Mesodermal cell (in vitro differentiated cells): Measurements from ENCODE around the gene DPP8.

ENCODE experiments used
- H3K27ac ChIP-seq: 2 replicates; pipeline ENCODE4 v1.7.0; 2013; ENCODE audit warnings: mild to moderate bottlenecking, low read depth, low read length, moderate library complexity; ENCODE audit not compliant: severe bottlenecking
- H3K36me3 ChIP-seq: 2 replicates; pipeline ENCODE4 v1.7.1; 2013; ENCODE audit warnings: mild to moderate bottlenecking, low read length, moderate library complexity; ENCODE audit not compliant: control insufficient read depth, insufficient read depth
- H3K4me1 ChIP-seq: one replicate; pipeline ENCODE4 v1.7.1; 2013; ENCODE audit warnings: mild to moderate bottlenecking, low read length; ENCODE audit not compliant: insufficient read depth, control insufficient read depth, poor library complexity, severe bottlenecking
- H3K4me3 ChIP-seq: 2 replicates; pipeline ENCODE4 v1.7.0; 2013; ENCODE audit warnings: low read length, control low read depth, mild to moderate bottlenecking; ENCODE audit not compliant: insufficient read depth, poor library complexity, severe bottlenecking; ENCODE audit errors: extremely low read depth
- H3K9me3 ChIP-seq: 2 replicates; pipeline ENCODE4 v1.7.1; 2013; ENCODE audit warnings: mild to moderate bottlenecking, low read length, moderate library complexity; ENCODE audit not compliant: control insufficient read depth
- WGBS, 2 experiments: methylation state at CpG; one replicate each; pipeline ENCODE4 v1.1.5; 2013; ENCODE audit warnings: missing lambda C conversion rate in 2 of 2; ENCODE audit not compliant: insufficient coverage in 2 of 2; 5-methylcytosine and 5-hydroxymethylcytosine counted together

The DPP8 gene

DNA sequence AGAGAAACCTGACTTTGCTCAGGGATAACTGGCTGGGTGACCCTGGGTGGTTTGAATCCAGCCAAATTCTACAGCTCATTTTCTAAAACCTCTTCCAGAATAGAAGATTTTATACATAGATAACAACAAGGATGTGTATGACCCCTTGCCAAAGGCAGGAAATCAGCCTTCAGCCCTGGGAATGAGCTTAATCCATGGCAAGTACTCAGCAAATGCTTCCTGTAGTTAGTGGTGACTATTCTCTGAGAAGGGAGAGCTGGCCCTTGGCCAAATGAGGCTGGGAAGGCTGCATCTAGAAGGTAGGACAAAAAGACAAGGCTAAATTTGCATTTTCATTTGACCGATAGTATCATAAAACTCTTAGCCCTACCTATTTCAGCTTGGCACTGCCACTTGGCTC lies 8.1 kb upstream of the DPP8 start:
- WGBS, 2 experiments, result 100% methylated on average over 1 of the region's 1 CpG
- Histone ChIP-seq H3K27ac (no peak overlapping the region), H3K9me3 (no peaks in the 10 kb centered on the region), H3K4me1 (no peaks in the 10 kb centered on the region), H3K36me3 (no peaks in the 10 kb centered on the region), H3K4me3 (no peak overlapping the region)

DNA sequence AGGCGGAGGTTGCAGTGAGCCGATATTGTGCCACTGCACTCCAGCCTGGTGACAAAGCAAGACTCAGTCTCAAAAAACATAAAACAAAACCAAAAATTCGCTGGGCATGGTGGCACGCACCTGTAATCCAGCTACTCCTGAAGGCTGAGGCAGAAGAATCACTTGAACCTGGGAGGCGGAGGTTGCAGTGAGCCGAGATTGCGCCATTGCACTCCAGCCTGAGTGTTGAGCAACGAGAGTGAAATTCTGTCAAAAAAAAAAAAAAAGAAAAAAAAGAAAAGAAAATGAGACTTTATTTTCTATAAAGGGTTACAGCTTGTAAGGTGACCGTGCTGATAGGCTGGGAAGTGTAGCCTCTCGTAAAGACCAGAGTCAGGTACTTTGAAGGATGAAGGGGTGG lies 6.7 kb upstream of the DPP8 start:
- Histone ChIP-seq H3K4me1 (no peaks in the 10 kb centered on the region), H3K4me3 (no peak overlapping the region), H3K9me3 (no peaks in the 10 kb centered on the region), H3K36me3 (no peaks in the 10 kb centered on the region), H3K27ac (no peak overlapping the region)
- WGBS, 2 experiments, result 81 to 89% methylated on average over 8 to 9 of the region's 10 CpGs

DNA sequence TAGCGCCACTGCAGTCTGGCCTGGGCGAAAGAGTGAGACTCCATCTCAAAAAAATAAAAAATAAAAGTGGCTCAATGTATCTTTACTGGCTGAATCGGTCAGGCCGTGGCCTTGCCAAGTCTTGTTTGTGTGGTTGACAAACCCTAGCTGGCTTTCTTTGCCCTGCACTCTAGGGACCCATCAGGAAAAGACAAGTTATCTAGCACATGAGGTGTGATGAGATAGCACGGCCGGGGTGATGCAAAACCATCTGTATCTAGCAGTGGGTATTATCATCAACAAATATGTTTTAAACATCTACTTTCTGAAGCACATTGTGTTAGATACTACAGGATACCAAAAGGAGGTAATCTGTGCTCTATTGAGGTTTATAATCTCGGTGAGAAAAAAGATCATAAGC lies 3.9 kb upstream of the DPP8 start:
- 96% methylated on average over 3 of the region's 7 CpGs; no CpG with 5 or more reads in 1 of the 2 experiments for WGBS, 2 experiments
- H3K4me3 ChIP-seq, result no peak overlapping the region
- no peak overlapping the region for H3K27ac ChIP-seq
- H3K9me3 ChIP-seq, result no peaks in the 10 kb centered on the region
- H3K36me3 ChIP-seq, result no peaks in the 10 kb centered on the region
- peaks cover 1% of the 10 kb centered on the region for H3K4me1 ChIP-seq

DNA sequence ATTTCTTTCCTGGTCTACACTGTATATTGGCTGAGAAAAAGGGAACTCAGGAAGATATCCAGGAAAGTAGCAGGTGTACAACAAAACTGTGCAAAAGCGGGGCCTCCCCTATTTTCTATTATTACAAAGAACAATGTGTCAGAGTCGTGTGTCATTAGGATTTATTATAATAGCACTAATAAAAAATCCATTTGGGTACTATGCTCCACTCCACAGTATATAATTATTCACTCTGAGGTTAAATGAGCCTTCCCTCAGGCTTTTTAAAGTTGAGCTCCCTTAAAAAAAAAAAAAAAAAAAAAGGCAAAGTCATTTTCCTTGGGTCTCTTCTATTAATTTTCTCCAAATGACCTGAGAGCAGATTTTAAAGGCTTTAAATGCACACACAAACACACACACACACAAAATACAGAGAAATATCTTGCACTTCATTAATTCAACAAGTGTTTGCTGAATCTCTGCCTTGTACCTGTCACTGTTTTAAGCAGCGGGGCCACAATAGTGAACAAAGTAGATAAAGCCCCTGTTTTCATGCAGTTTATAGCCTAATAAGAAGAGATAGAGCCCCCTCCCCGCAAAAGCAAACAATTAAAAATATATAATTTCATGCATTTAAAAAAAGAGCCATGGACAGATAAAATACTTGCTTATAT lies 1.3 kb upstream of the DPP8 start:
- H3K27ac ChIP-seq, result no peak overlapping the region
- no peak overlapping the region for H3K4me3 ChIP-seq
- no peaks in the 10 kb centered on the region for H3K9me3 ChIP-seq
- H3K4me1 ChIP-seq, result peaks cover 9% of the 10 kb centered on the region
- WGBS, 2 experiments, result no CpG with 5 or more reads among the region's 4 CpGs
- peaks cover 12% of the 10 kb centered on the region for H3K36me3 ChIP-seq

DNA sequence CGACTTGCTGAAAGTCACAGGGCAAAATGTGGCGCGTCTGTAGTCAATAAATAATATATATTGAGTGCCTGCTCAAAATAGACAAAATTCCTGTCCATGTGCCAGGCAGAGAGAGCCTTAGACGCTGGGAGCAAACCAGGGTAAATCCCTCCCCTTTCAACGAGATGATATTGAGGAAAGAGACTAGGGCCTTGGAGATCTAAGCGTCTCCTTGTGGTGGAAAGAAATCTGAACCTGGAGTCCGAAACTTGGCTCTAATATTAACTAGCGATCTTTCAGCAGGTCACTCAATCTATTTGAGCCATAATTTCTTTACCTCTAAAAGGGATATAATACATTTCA lies 348 bp upstream of the DPP8 start:
- Histone ChIP-seq H3K4me1 (peaks cover 9% of the 10 kb centered on the region), H3K9me3 (no peaks in the 10 kb centered on the region), H3K27ac (no peak overlapping the region), H3K36me3 (peaks cover 13% of the 10 kb centered on the region), H3K4me3 (peak overlapping the region; percentile 92)
- WGBS, 2 experiments, result 37 to 75% methylated on average over 3 of the region's 8 CpGs

DNA sequence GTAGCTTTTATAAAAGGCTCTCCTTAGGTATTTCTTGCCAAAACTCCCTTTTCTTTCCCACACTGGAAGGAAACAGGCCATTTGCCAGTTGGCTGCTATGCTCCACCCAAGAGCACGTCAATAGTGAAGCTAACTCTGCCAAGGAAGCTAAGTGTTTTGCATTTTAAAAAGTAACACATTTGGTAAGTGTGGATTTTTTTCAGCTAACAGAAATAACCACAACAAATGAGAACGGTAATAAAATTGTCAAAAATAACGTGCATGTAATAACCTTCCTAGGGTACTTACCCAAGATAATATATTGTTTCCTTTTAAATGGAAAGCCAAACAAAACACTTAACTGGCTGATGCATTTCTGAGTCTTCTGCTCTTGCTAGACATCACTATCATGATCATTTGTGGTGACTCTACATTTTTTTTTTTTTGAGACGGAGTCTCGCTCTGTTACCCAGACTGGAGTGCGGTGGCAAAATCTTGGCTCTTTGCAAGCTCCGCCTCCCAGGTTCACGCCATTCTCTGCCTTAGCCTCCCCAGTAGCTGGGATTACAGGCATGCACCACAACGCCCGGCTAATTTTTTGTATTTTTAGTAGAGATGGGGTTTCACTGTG lies 4.6 kb downstream of the DPP8 start:
- WGBS, 2 experiments, result 83 to 94% methylated on average over 1 to 3 of the region's 10 CpGs
- Histone ChIP-seq H3K4me3 (no peak overlapping the region), H3K36me3 (peaks cover 57% of the 10 kb centered on the region), H3K27ac (no peak overlapping the region), H3K9me3 (no peaks in the 10 kb centered on the region), H3K4me1 (peaks cover 9% of the 10 kb centered on the region)

DNA sequence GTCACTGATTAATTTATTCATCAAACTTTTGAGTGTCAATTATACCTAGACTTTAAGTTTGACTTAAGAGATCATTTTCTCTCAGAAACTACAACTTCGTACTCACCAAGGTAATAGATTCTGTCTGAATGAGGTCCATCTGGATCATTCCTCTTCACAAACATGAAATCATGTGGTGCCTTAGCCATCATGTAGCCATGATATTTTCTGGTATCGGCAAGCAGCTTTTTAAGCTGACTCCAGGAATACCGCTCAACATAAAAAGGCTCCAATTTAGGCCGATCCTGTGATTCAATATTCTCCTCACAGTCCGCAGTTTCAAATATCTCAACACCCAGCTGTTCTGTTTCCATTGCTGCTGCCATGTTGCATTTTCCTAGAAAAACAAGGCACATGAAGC lies 5.3 kb downstream of the DPP8 start:
- 97 to 100% methylated on average over 4 to 5 of the region's 5 CpGs for WGBS, 2 experiments
- Histone ChIP-seq H3K4me3 (no peak overlapping the region), H3K4me1 (peaks cover 9% of the 10 kb centered on the region), H3K27ac (no peak overlapping the region), H3K36me3 (peaks cover 64% of the 10 kb centered on the region), H3K9me3 (no peaks in the 10 kb centered on the region)

DNA sequence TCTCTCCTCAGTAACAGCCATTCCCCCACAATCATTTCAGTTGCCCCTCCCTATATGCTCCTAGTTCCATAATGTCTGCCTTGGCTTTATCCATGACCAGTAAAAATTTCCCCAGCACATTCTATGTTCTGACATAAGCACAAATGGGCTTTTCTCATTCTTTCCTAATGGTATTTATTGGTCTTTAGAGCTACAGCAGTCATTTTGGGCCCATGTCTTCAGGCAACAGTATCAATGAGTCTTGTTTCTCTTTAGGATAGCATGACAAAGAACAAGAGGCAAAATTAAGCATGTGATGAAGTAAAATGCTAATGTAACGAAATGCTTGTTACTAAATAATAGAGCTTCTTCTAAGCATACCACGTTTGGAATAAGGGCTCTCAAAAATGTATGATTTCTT lies 8.2 kb downstream of the DPP8 start:
- Histone ChIP-seq H3K4me1 (no peaks in the 10 kb centered on the region), H3K36me3 (peaks cover 73% of the 10 kb centered on the region), H3K9me3 (no peaks in the 10 kb centered on the region), H3K4me3 (no peak overlapping the region), H3K27ac (no peak overlapping the region)
- 100% methylated on average over 1 of the region's 2 CpGs for WGBS, 2 experiments

DNA sequence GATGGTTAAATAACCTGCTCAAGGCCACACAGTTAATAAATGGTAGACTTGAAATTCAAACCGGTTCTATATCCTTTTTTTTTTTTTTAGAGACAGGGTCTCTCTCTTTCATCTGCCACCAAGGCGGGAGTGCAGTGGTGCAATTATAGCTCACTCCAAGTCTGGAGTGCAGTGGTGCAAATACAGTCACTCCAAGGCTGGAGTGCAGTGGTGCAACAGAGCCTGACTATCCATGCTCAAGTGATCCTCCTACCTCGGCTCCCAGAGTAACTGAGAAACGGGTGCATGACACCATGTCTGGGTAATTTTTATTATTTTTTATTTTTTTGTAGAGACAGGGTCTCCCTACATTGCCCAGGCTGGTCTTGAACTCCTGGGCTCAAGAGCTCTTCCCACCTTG lies 23.4 kb downstream of the DPP8 start:
- H3K27ac ChIP-seq, result no peak overlapping the region
- H3K4me3 ChIP-seq, result no peak overlapping the region
- no peaks in the 10 kb centered on the region for H3K4me1 ChIP-seq
- WGBS, 2 experiments, result 95% methylated on average over 2 of the region's 4 CpGs; no CpG with 5 or more reads in 1 of the 2 experiments
- H3K9me3 ChIP-seq, result no peaks in the 10 kb centered on the region
- H3K36me3 ChIP-seq, result peaks cover 93% of the 10 kb centered on the region

DNA sequence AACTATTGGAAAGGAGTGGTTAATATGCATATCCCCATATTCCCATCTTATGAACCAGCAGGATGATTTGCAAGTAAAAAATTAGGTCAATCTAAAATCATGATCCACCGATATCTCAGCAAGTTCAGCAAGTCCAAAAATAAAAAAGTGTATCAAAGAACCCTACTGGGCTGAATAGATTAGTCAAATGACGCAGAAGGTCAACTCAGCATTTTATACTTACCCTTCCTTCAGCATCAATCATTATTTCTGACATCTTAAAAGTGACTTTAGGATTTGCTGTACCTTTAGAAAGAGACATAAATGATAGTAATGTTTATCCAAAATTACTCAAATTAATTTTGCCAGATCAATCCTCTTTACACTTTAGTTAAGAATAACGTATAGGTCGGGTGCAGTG lies 32.6 kb downstream of the DPP8 start:
- WGBS, 2 experiments, result 84 to 92% methylated on average over 3 to 4 of the region's 4 CpGs
- Histone ChIP-seq H3K4me3 (no peak overlapping the region), H3K36me3 (peaks cover 90% of the 10 kb centered on the region), H3K4me1 (no peaks in the 10 kb centered on the region), H3K27ac (no peak overlapping the region), H3K9me3 (no peaks in the 10 kb centered on the region)

DNA sequence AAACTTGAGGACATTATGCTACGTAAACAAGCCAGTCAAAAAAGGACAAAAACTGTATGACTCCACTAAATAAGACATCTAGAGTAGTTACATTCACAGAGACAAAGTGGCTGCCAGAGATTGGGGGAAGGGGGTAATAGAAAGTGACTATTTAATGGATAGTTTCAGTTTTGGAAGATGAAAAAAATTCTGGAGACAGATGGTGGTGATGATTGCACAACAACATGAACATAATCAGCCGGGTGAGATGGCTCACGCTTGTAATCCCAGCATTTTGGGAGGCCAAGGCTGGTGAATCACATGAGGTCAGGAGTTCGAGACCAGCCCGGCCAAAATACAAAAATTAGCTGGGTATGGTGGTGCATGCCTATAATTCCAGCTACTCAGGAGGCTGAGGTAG lies 40.6 kb downstream of the DPP8 start:
- Histone ChIP-seq H3K27ac (no peak overlapping the region), H3K4me3 (no peak overlapping the region), H3K9me3 (no peaks in the 10 kb centered on the region), H3K36me3 (peaks cover 80% of the 10 kb centered on the region), H3K4me1 (no peaks in the 10 kb centered on the region)
- 98 to 100% methylated on average over 4 of the region's 5 CpGs for WGBS, 2 experiments
